ENCODE measurements around the gene WDR43. TPM values are rescaled to one million over a fixed set of nuclear protein-coding genes. Genes with fewer than 3 reads are reported as not detected.

WDR43 gene
- total and polyA plus RNA-seq, 12 donors = 7.2 to 69.8 (median 31.2) TPM

DNA sequence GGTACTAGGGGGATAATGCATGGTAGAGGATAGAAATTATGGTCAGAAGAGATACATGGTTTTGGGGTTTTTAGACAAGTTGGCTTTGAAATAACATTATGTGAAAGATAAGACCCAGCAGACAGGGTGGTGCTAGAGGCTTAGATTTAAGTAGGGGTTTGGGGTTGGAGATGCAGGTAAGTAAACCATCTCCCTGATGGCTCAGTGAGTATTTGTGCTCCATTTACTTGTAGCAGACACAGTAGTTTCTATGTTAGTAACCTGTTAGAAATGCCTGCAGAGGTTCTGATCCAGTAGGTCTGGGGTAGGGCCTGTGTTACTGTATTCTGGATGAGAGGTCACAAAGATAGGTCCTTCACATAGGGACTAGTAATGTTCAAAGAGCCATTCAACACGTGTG, 13.7 kb downstream of the WDR43 start:
- Histone ChIP-seq H3K4me1 (replicated peaks in 1 of 2) (peaks cover 4 to 14% of the 10 kb centered on the region in 2 donors), H3K27ac (no peak overlapping the region), H3K9me3 (replicated peaks in 1 of 3) (no peaks in the 10 kb centered on the region), H3K27me3 (no peaks in the 10 kb centered on the region), H3K36me3 (replicated peaks in 1 of 2) (peaks cover 0 to 46% of the 10 kb centered on the region in 2 donors), H3K4me3 (no peak overlapping the region)
- 0 to 47% (median 20%) methylated on average over 1 of the region's 1 CpG for WGBS, 4 donors
- intact Hi-C loops (cut with DNase I) = no loop called here
- TF ChIP-seq, protein P1, sequence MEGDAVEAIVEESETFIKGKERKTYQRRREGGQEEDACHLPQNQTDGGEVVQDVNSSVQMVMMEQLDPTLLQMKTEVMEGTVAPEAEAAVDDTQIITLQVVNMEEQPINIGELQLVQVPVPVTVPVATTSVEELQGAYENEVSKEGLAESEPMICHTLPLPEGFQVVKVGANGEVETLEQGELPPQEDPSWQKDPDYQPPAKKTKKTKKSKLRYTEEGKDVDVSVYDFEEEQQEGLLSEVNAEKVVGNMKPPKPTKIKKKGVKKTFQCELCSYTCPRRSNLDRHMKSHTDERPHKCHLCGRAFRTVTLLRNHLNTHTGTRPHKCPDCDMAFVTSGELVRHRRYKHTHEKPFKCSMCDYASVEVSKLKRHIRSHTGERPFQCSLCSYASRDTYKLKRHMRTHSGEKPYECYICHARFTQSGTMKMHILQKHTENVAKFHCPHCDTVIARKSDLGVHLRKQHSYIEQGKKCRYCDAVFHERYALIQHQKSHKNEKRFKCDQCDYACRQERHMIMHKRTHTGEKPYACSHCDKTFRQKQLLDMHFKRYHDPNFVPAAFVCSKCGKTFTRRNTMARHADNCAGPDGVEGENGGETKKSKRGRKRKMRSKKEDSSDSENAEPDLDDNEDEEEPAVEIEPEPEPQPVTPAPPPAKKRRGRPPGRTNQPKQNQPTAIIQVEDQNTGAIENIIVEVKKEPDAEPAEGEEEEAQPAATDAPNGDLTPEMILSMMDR (IDR thresholded peaks at IDR 0.05) = no peak
- no peak for TF ChIP-seq POLR2A (IDR thresholded peaks at IDR 0.05)
- no peak for DNase-seq

DNA sequence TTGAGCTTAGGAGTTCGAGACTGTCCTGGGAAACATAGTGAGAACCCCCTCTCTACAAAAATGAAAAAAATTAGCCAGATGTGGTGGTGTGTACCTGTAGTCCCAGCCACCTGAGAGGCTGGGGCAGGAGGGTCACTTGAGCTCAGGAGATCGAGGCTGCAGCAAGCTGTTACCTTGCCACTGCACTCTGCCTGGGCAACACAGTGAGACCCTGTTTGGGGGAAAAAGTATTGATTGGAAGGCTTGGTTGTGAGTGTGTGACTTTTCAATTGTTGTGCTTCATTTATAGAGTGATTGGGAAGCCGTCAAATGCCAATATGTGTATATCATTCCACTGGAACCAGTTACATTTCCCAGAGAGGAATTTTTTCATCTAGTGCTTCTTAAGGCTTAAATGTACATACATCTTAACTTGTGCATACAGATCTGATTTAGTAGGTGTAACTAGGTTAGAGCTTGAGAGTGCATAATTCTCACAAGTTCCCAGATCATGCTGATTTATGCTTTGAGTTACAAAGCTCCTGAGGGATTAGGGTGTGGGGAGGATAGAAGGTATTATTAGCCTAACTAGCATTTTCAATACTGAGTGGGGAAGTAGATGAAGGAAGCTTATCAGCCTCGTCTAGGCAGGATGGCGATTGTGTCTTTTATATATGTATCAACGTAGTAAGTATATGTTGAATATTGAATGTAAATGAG, 15.3 kb downstream of the WDR43 start:
- Histone ChIP-seq H3K9me3 (replicated peaks in 1 of 3) (no peaks in the 10 kb centered on the region), H3K27me3 (no peaks in the 10 kb centered on the region), H3K27ac (no peak overlapping the region), H3K36me3 (replicated peaks in 1 of 2) (peaks cover 0 to 59% of the 10 kb centered on the region in 2 donors), H3K4me1 (replicated peaks in 1 of 2) (peaks cover 0 to 5% of the 10 kb centered on the region in 2 donors), H3K4me3 (no peak overlapping the region)
- no peak for DNase-seq
- WGBS, 4 donors = 88 to 93% (median 91%) methylated on average over 6 of the region's 6 CpGs
- intact Hi-C loops (cut with DNase I) = no loop called here
- TF ChIP-seq, protein P1 (IDR thresholded peaks at IDR 0.05) = no peak
- TF ChIP-seq POLR2A (IDR thresholded peaks at IDR 0.05) = no peak

DNA sequence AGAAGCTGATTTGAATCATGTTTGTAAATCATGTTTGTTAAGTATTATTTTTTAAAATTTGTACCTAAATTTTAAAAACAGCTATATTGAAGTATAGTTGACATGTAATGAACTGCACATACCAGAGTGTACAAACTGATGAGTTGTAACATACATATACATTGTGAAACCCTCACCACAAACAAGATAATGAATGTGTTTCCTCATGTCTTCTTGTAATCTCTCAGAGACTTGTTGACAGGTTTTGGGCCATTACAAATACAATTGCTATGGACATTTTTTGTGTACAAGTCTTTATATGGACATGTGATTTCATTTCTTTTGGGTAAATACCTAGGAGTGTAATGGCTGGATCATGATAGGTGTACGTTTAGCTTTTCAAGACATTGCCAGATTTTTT, 21.5 kb downstream of the WDR43 start:
- Histone ChIP-seq H3K36me3 (replicated peaks in 1 of 2) (peaks cover 0 to 33% of the 10 kb centered on the region in 2 donors), H3K9me3 (replicated peaks in 1 of 3) (no peaks in the 10 kb centered on the region), H3K4me1 (replicated peaks in 1 of 2) (no peaks in the 10 kb centered on the region), H3K27me3 (no peaks in the 10 kb centered on the region), H3K4me3 (no peak overlapping the region), H3K27ac (no peak overlapping the region)
- WGBS, 4 donors = 91 to 96% (median 93%) methylated on average over 1 of the region's 1 CpG
- intact Hi-C loops (cut with DNase I) = no loop called here
- TF ChIP-seq, protein P1 (IDR thresholded peaks at IDR 0.05) = no peak
- DNase-seq = no peak

DNA sequence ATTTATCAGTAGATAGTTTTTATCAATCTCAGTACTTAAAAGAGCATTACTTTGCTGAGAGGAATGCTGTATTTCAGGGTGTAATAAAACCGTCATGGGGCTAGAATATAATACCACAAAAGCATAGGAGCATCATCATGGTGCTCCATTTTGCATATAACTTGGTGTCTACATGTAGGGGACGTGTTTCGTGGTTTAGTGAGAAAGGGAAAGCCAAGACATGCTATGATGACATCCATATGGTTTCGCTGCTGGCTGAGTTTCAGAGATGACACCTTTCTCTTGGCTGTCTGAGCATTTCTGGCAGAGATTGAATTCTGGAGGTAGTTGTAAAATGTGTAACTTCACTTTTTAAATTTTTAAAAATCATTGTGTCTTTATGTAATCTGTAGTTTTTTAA, 32.4 kb downstream of the WDR43 start:
- intact Hi-C loops (cut with DNase I) = no loop called here
- H3K9me3 ChIP-seq (replicated peaks in 1 of 3) = no peaks in the 10 kb centered on the region
- peaks cover 0 to 71% of the 10 kb centered on the region in 2 donors for H3K36me3 ChIP-seq (replicated peaks in 1 of 2)
- no peaks in the 10 kb centered on the region for H3K4me1 ChIP-seq (replicated peaks in 1 of 2)
- no peak overlapping the region for H3K27ac ChIP-seq
- H3K27me3 ChIP-seq = no peaks in the 10 kb centered on the region
- TF ChIP-seq, protein P1 (IDR thresholded peaks at IDR 0.05) = no peak
- no peak for TF ChIP-seq POLR2A (IDR thresholded peaks at IDR 0.05)
- no peak for DNase-seq
- 89 to 95% (median 93%) methylated on average over 4 of the region's 4 CpGs for WGBS, 4 donors
- H3K4me3 ChIP-seq = no peak overlapping the region

Data from adrenal gland (tissue), 12 donors.